GM18502 (cell line): ENCODE measurements around the gene RBM46.

Experiments used
- ATAC-seq: cut with Tn5 transposase; IDR thresholded peaks from one replicate; pipeline ENCODE4 v1.9.1; 2021; ENCODE audit warnings: mild to moderate bottlenecking; ENCODE audit not compliant: unreplicated experiment, poor library complexity

RBM46 gene

GRCh38 chr4:154781126-154781982 lies at the start of gene RBM46:
RBM46 (plus strand) TSS chr4:154781272; CDS start chr4:154796753, 15,481 bp downstream.
- no peak for ATAC-seq

GRCh38 chr4:154731756-154732155 lies 49.3 kb upstream of the RBM46 start:
- no peak for ATAC-seq

- ATAC-seq: no peak
These were observed 48.4 kb upstream of the RBM46 start for GRCh38 chr4:154732669-154733068.

- no peak for ATAC-seq
These were observed 44.3 kb upstream of the RBM46 start for GRCh38 chr4:154736770-154737169.

GRCh38 chr4:154738426-154738825 lies 42.6 kb upstream of the RBM46 start:
- ATAC-seq: no peak

GRCh38 chr4:154739111-154739510 lies 42.0 kb upstream of the RBM46 start:
- ATAC-seq: no peak

- no peak for ATAC-seq
These were observed 40.6 kb upstream of the RBM46 start for GRCh38 chr4:154740462-154740861.

GRCh38 chr4:154741131-154741665 lies 39.9 kb upstream of the RBM46 start:
- no peak for ATAC-seq

- no peak for ATAC-seq
These were observed 38.9 kb upstream of the RBM46 start for GRCh38 chr4:154741922-154742850.

GRCh38 chr4:154743683-154744340 lies 37.3 kb upstream of the RBM46 start, which contains the start of gene LRAT:
LRAT (plus strand) TSS chr4:154744000; CDS start chr4:154744327, 327 bp downstream.
- ATAC-seq: peak; percentile 85

- ATAC-seq: no peak
These were observed 36.6 kb upstream of the RBM46 start for GRCh38 chr4:154744341-154744926.

GRCh38 chr4:154757713-154758112 lies 23.4 kb upstream of the RBM46 start:
- no peak for ATAC-seq

- no peak for ATAC-seq
These were observed 20.2 kb upstream of the RBM46 start for GRCh38 chr4:154760895-154761294.

GRCh38 chr4:154778264-154778663 lies 2.8 kb upstream of the RBM46 start:
- no peak for ATAC-seq

- ATAC-seq: no peak
These were observed 1.6 kb upstream of the RBM46 start for GRCh38 chr4:154779362-154779947.

GRCh38 chr4:154781983-154782293 lies 866 bp downstream of the RBM46 start:
- ATAC-seq: no peak

GRCh38 chr4:154807042-154807630 lies 26.1 kb downstream of the RBM46 start:
- peak; percentile 94 for ATAC-seq

- no peak for ATAC-seq
These were observed 37.2 kb downstream of the RBM46 start for GRCh38 chr4:154818230-154818629.

GRCh38 chr4:154822775-154823174 lies 41.7 kb downstream of the RBM46 start:
- no peak for ATAC-seq
